ENCODE data around the gene CEP128.

CEP128 gene

GRCh38 chr14:80587096-80587724 lies 354.3 kb downstream of the CEP128 start:
- DNase-seq: no peak

- DNase-seq: no peak
These were observed 355.4 kb downstream of the CEP128 start for GRCh38 chr14:80586131-80586530.

GRCh38 chr14:80585506-80585835 lies 356.1 kb downstream of the CEP128 start:
- DNase-seq: no peak

GRCh38 chr14:80584744-80585505 lies 356.6 kb downstream of the CEP128 start:
- DNase-seq: no peak

- DNase-seq: no peak
These were observed 363.9 kb downstream of the CEP128 start for GRCh38 chr14:80577599-80577998.

GRCh38 chr14:80576401-80576800 lies 365.1 kb downstream of the CEP128 start:
- no peak for DNase-seq

GRCh38 chr14:80575763-80576162 lies 365.8 kb downstream of the CEP128 start:
- DNase-seq: no peak

- DNase-seq: no peak
These were observed 368.9 kb downstream of the CEP128 start for GRCh38 chr14:80572666-80573065.

GRCh38 chr14:80570930-80571298 lies 370.6 kb downstream of the CEP128 start:
- no peak for DNase-seq

- no peak for DNase-seq
These were observed 373.5 kb downstream of the CEP128 start for GRCh38 chr14:80567905-80568536.

- no peak for DNase-seq
These were observed 376.5 kb downstream of the CEP128 start for GRCh38 chr14:80565001-80565400.

- no peak for DNase-seq
These were observed 377.5 kb downstream of the CEP128 start for GRCh38 chr14:80564051-80564450.

GRCh38 chr14:80560800-80561657 lies 380.5 kb downstream of the CEP128 start:
- no peak for DNase-seq

GRCh38 chr14:80554139-80554538 lies 387.4 kb downstream of the CEP128 start:
- DNase-seq: no peak

GRCh38 chr14:80549141-80549540 lies 392.4 kb downstream of the CEP128 start:
- no peak for DNase-seq

GRCh38 chr14:80545935-80546854 lies 395.3 kb downstream of the CEP128 start:
- no peak for DNase-seq

GRCh38 chr14:80544366-80544765 lies 397.2 kb downstream of the CEP128 start:
- DNase-seq: no peak

- DNase-seq: no peak
These were observed 398.3 kb downstream of the CEP128 start for GRCh38 chr14:80543211-80543610.

GRCh38 chr14:80538633-80539375 lies 402.7 kb downstream of the CEP128 start:
- no peak for DNase-seq

- DNase-seq: no peak
These were observed 403.9 kb downstream of the CEP128 start for GRCh38 chr14:80537626-80538025.

- no peak for DNase-seq
These were observed 405.1 kb downstream of the CEP128 start for GRCh38 chr14:80536456-80536855.

- no peak for DNase-seq
These were observed 406.4 kb downstream of the CEP128 start for GRCh38 chr14:80535171-80535570.
